Measurements from ENCODE around the gene KANK2. TPM values are rescaled to one million over a fixed set of nuclear protein-coding genes. Genes with fewer than 3 reads are reported as not detected.

The KANK2 gene
- total and polyA plus RNA-seq, 8 donors, result 179 to 286 (median 254) TPM

GRCh38 chr19:11194656-11195558, 2.4 kb downstream of the KANK2 start:
- intact Hi-C loops (cut with DNase I), result loop anchor here in 1 of 2 donors (10.0 kb wide), 1 partner anchor 50 kb away; no protein-coding TSS in a partner anchor
- Histone ChIP-seq H3K27ac (peak overlapping the region; percentile 66 to 81), H3K36me3 (peaks cover 0 to 35% of the 10 kb centered on the region in 2 donors), H3K4me3 (peak overlapping the region; percentile 45 to 56), H3K4me1 (peaks cover 33 to 64% of the 10 kb centered on the region in 2 donors), H3K9me3 (no peaks in the 10 kb centered on the region), H3K27me3 (peaks cover 0 to 10% of the 10 kb centered on the region in 2 donors)
- ATAC-seq (no peak), DNase-seq (peak in 1 of 4 donors; percentile 71)
- TF ChIP-seq, protein P1, sequence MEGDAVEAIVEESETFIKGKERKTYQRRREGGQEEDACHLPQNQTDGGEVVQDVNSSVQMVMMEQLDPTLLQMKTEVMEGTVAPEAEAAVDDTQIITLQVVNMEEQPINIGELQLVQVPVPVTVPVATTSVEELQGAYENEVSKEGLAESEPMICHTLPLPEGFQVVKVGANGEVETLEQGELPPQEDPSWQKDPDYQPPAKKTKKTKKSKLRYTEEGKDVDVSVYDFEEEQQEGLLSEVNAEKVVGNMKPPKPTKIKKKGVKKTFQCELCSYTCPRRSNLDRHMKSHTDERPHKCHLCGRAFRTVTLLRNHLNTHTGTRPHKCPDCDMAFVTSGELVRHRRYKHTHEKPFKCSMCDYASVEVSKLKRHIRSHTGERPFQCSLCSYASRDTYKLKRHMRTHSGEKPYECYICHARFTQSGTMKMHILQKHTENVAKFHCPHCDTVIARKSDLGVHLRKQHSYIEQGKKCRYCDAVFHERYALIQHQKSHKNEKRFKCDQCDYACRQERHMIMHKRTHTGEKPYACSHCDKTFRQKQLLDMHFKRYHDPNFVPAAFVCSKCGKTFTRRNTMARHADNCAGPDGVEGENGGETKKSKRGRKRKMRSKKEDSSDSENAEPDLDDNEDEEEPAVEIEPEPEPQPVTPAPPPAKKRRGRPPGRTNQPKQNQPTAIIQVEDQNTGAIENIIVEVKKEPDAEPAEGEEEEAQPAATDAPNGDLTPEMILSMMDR (IDR thresholded peaks at IDR 0.05), result no peak

- TF ChIP-seq, protein P1 (IDR thresholded peaks at IDR 0.05), result no peak
- ATAC-seq (no peak), DNase-seq (no peak)
- intact Hi-C loops (cut with DNase I), result loop anchor here in 1 of 2 donors (10.0 kb wide), 1 partner anchor 49 kb away; no protein-coding TSS in a partner anchor
- Histone ChIP-seq H3K36me3 (peaks cover 0 to 29% of the 10 kb centered on the region in 2 donors), H3K9me3 (no peaks in the 10 kb centered on the region), H3K27ac (peak overlapping the region; percentile 18 to 81), H3K4me3 (peak overlapping the region in 1 of 2 donors; percentile 56), H3K27me3 (peaks cover 0 to 10% of the 10 kb centered on the region in 2 donors), H3K4me1 (peaks cover 37 to 69% of the 10 kb centered on the region in 2 donors)
Observed at GRCh38 chr19:11194173-11194572, 3.2 kb downstream of the KANK2 start.

DNA sequence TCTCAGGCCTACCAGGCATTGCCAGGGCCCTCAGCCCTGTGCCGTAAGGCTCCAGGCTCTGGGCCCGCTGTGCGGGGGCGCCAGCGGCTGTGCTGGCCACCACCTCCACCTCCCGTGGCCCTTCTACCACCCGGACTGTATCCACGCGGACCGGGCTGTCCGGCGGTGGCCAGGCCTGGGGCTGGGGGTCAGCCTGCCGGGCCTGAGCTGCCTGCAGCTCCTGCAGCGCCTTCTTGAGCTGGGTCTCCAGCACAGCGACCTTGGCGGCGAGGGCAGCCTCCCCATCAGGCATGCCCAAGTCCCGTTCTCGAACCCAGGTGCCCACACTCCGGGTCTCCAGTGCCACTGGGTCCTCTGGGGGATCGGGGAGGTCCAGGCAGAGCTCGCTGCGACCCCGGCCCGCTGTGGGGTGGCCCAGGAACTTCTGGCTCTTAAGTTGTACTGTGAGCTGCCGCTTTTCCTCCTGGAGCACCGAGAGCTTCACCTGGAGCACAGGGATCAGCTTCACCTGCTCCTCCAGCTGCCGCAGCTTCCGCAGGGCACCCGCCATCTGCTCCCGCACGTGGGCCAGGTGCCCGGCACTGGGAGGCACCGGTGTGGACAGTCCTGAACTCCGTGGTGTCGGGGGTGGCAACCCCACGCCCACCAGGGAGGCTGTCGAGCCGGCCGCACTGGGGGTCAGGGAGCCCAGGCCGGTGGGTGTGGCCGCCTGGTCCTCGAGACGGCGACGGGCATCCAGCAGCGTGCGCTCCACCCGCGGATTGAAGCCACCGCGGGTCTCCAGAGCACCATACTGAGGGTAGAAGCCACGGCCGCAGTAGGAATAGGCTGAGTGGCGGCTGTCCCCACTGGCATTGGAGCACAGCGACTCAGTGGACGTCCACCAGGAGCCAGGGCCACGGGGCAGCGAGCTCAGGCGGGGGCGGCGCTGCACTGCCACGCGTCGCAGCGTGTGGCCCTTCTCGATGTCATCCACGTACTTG, 4.1 kb downstream of the KANK2 start:
- DNase-seq (no peak), ATAC-seq (no peak)
- peaks cover 35 to 78% of the 10 kb centered on the region in 2 donors for H3K4me1 ChIP-seq
- peaks cover 0 to 10% of the 10 kb centered on the region in 2 donors for H3K27me3 ChIP-seq
- TF ChIP-seq, protein P1 (IDR thresholded peaks at IDR 0.05), result no peak
- H3K4me3 ChIP-seq, result peak overlapping the region in 1 of 2 donors; percentile 4
- peak overlapping the region in 1 of 2 donors; percentile 28 for H3K27ac ChIP-seq
- peaks cover 0 to 36% of the 10 kb centered on the region in 2 donors for H3K36me3 ChIP-seq
- no peaks in the 10 kb centered on the region for H3K9me3 ChIP-seq
- intact Hi-C loops (cut with DNase I), result loop anchor here in 1 of 2 donors (10.0 kb wide), 1 partner anchor 48 kb away; no protein-coding TSS in a partner anchor

DNA sequence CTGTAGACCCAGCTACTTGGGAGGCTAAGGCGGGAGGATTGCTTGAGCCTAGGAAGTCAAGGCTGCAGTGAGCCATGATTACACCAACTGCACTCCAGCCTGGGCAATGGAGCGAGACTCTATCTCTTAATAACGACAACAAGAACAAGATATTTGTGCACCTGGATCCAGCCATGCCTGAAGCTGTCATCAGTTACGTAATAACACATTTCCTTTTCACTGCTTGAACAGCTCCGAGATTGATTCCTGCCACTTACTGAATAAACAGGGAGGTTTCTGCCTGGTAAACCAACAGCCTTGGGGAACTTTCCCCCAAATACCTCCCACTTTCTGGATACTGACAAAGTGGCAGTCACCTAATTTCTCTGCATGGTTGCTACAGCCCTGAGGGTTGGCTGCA, 5.4 kb downstream of the KANK2 start:
- no peak for DNase-seq
- H3K27ac ChIP-seq, result peak overlapping the region; percentile 26 to 39
- no peak for ATAC-seq
- no peaks in the 10 kb centered on the region for H3K9me3 ChIP-seq
- H3K4me1 ChIP-seq, result peaks cover 35 to 77% of the 10 kb centered on the region in 2 donors
- H3K27me3 ChIP-seq, result peaks cover 0 to 9% of the 10 kb centered on the region in 2 donors
- H3K4me3 ChIP-seq, result no peak overlapping the region
- intact Hi-C loops (cut with DNase I), result loop anchor here in 1 of 2 donors (10.0 kb wide), 1 partner anchor 47 kb away; no protein-coding TSS in a partner anchor
- H3K36me3 ChIP-seq, result peaks cover 0 to 47% of the 10 kb centered on the region in 2 donors
- TF ChIP-seq, protein P1 (IDR thresholded peaks at IDR 0.05), result no peak
